Spleen (tissue), 11 donors: ENCODE measurements around the gene DYSF. TPM values are rescaled to one million over a fixed set of nuclear protein-coding genes. Genes with fewer than 3 reads are reported as not detected.

ENCODE experiments used
- DNase-seq: peaks from one replicate; pipeline ENCODE4 v3.0.0-alpha.2; 2020
- H3K27ac ChIP-seq, 8 donors: fragments of 200-600 bp; sonication (generic) in 7 of 8; 1 replicate in 4 of 8; 2 replicates in 4 of 8; pipeline versions ENCODE4 v1.5.0 to v1.8.0; 2016 to 2021; ENCODE audit warnings: inconsistent platforms in 4 of 8, mild to moderate bottlenecking in 4 of 8, moderate library complexity in 1 of 8
- H3K27me3 ChIP-seq, 7 donors: fragments of 200-600 bp; sonication (generic) in 6 of 7; replicated peaks in 1 of 7; 1 replicate in 4 of 7; 2 replicates in 3 of 7; pipeline versions ENCODE4 v1.5.0 to v1.8.0; 2016 to 2021; ENCODE audit warnings: inconsistent platforms in 3 of 7, mild to moderate bottlenecking in 1 of 7
- H3K36me3 ChIP-seq, 6 donors: fragments of 200-600 bp; sonication (generic) in 5 of 6; 1 replicate in 4 of 6; 2 replicates in 2 of 6; pipeline versions ENCODE4 v1.5.0 to v1.8.0; 2016 to 2021; ENCODE audit warnings: inconsistent platforms in 2 of 6
- H3K4me1 ChIP-seq, 6 donors: fragments of 200-600 bp; sonication (generic) in 5 of 6; 1 replicate in 3 of 6; 2 replicates in 3 of 6; pipeline versions ENCODE4 v1.5.0 to v1.8.0; 2016 to 2021; ENCODE audit warnings: inconsistent platforms in 3 of 6
- H3K4me3 ChIP-seq, 8 donors: fragments of 200-600 bp; sonication (generic) in 7 of 8; 1 replicate in 4 of 8; 2 replicates in 4 of 8; pipeline versions ENCODE4 v1.5.0 to v1.8.0; 2016 to 2021; ENCODE audit warnings: inconsistent platforms in 4 of 8, mild to moderate bottlenecking in 4 of 8, moderate library complexity in 2 of 8
- H3K9me3 ChIP-seq, 8 donors: fragments of 200-600 bp; sonication (generic) in 7 of 8; 1 replicate in 4 of 8; 2 replicates in 4 of 8; pipeline versions ENCODE4 v1.5.0 to v1.8.0; 2016 to 2021; ENCODE audit warnings: inconsistent platforms in 4 of 8
- POLR2A ChIP-seq, 3 donors: fragments of 450-650 bp; IDR thresholded peaks; one replicate each; pipeline ENCODE4 v1.5.1; 2017; ENCODE audit warnings: antibody characterized with exemption in 3 of 3, mild to moderate bottlenecking in 1 of 3
- POLR2AphosphoS5 ChIP-seq, 3 donors: sonication (generic); formaldehyde crosslinking; IDR thresholded peaks; one replicate each; pipeline ENCODE4 v1.5.1; 2017; ENCODE audit warnings: antibody characterized with exemption in 3 of 3
- WGBS, 5 donors: extraction: QIAGEN DNeasy Blood & Tissue Kit in 3 of 5; methylation state at CpG; one replicate each; pipeline versions ENCODE4 v1.1.5 to v1.1.7; 2013 to 2018; 5-methylcytosine and 5-hydroxymethylcytosine counted together
- intact Hi-C: fragments of 100-400 bp; cut with DNase I; formaldehyde crosslinking; loops from one replicate; pipeline ENCODE4 v1.15.0; 2023; ENCODE audit warnings: low total_unique reads
- polyA plus RNA-seq, 3 donors: library from polyadenylated mRNA; stranded (reverse); fragments of 200-250 nt; gene quantifications; one replicate each; pipeline ENCODE4 v1.2.1, GENCODE V29; 2013
- total RNA-seq, 7 donors: library from RNA; depleted of rRNA in 3 of 7; stranded (reverse); fragments of >200 nt in 3 of 7; fragmentation: NEBNext Ultra II Directional in 4 of 7; extraction: Animal tissue kit (Norgen Biotek cat#: 25700) in 4 of 7; gene quantifications; one replicate each; pipeline versions ENCODE4 v1.1.0 to v1.2.1, GENCODE V29; 2016 to 2021
- TF ChIP-seq, protein P1 (sequence below), 11 experiments: fragments of 200-600 bp in 7 of 11; fragments of 450-650 bp in 4 of 11; sonication (generic) in 4 of 11; IDR thresholded peaks in 8 of 11; conservative IDR thresholded peaks in 3 of 11; 1 replicate in 7 of 11; 2 replicates in 4 of 11; pipeline versions ENCODE4 v1.4.0 to v1.8.0; 2016 to 2021; ENCODE audit warnings: antibody characterized with exemption in 11 of 11, inconsistent platforms in 4 of 11, mild to moderate bottlenecking in 1 of 11
- donor health status: healthy with polysubstance abuse.
- donor health status: DM: no; HTN: no; CAD: no; lungs with moderate emphysema.
- donor health status: DM: no; HTN: no; CAD: no.
- donor health status: Bipolar disorder and iron deficiency.
- donor health status: healthy.
- donor health status: DM: no; HTN: no; CAD: no.
- donor health status: DM: yes; HTN: yes; CAD: no.

Gene DYSF
- total and polyA plus RNA-seq, 10 donors = 4.0 to 287 (median 124) TPM

DNA sequence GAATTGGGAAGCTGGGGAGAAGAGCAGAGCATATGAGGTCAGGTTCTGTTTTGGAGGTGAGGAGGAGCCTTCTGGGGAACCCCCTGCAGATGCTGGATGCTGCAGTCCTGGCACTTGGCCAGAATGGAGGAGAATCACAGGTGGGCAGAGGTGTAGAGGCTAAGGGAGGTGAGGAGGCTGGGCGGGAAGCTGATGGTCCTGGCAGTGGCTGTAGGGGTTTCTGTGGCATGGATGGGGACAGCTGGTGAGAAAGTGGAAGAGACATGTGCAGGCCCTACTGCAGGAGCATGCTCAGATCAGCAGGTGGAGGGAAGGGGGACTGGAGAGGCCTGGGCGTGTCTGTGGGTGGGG is 101.3 kb downstream of the DYSF start:
- intact Hi-C loops = no loop called here
- 81 to 92% (median 88%) methylated on average over 2 of the region's 2 CpGs for WGBS, 5 donors
- peaks cover 0 to 98% (median 22%) of the 10 kb centered on the region in 6 donors for H3K36me3 ChIP-seq

DNA sequence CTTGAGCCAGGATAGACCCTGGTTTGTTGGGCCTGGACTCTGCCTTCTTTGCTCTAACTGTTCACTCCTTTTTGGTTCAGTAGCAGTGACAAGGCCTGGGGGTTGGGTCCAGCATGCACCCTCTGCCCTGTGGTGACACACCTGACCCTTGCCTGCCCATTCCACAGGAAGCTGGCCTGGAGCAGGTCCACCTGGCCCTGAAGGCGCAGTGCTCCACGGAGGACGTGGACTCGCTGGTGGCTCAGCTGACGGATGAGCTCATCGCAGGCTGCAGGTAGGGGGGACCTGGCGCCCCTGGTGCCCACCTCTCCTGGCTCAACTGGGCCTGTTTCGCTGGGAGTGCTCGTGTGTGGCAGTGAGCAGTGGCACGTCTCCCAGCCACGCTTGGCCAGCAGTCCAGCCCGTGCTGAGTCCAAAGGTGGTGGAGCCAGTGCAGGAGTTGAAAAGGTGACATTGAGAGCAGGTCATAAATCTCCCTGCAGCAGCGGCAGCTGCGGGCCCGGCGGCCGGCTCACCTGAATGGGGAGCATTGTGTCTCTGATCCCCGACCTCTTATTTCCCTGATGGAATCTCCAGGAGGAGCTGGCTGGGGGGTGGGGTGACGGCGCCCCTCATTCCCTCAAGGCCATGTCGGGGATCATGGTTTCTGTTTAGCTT is 102.6 kb downstream of the DYSF start:
- no peaks in the 10 kb centered on the region for H3K9me3 ChIP-seq
- no peak overlapping the region for H3K27ac ChIP-seq
- intact Hi-C loops = no loop called here
- peak in 1 of 3 donors; percentile 29 for TF ChIP-seq POLR2AphosphoS5 (IDR thresholded peaks at IDR 0.05)
- TF ChIP-seq POLR2A (IDR thresholded peaks at IDR 0.05) = no peak
- peak; percentile 62 for DNase-seq
- no peaks in the 10 kb centered on the region for H3K27me3 ChIP-seq
- H3K4me3 ChIP-seq = no peak overlapping the region
- H3K4me1 ChIP-seq = peaks cover 0 to 10% (median 0%) of the 10 kb centered on the region in 6 donors
- peaks cover 0 to 100% (median 22%) of the 10 kb centered on the region in 6 donors for H3K36me3 ChIP-seq
- WGBS, 5 donors = 87 to 91% (median 89%) methylated on average over 18 to 21 of the region's 21 CpGs

More for the DNA sequence above, 101.3 kb downstream of the DYSF start:
- DNase-seq = peak; percentile 25
- no peak overlapping the region for H3K4me3 ChIP-seq
- H3K9me3 ChIP-seq = no peaks in the 10 kb centered on the region
- peaks cover 0 to 11% (median 0%) of the 10 kb centered on the region in 6 donors for H3K4me1 ChIP-seq
- no peak overlapping the region for H3K27ac ChIP-seq
- TF ChIP-seq, protein P1, sequence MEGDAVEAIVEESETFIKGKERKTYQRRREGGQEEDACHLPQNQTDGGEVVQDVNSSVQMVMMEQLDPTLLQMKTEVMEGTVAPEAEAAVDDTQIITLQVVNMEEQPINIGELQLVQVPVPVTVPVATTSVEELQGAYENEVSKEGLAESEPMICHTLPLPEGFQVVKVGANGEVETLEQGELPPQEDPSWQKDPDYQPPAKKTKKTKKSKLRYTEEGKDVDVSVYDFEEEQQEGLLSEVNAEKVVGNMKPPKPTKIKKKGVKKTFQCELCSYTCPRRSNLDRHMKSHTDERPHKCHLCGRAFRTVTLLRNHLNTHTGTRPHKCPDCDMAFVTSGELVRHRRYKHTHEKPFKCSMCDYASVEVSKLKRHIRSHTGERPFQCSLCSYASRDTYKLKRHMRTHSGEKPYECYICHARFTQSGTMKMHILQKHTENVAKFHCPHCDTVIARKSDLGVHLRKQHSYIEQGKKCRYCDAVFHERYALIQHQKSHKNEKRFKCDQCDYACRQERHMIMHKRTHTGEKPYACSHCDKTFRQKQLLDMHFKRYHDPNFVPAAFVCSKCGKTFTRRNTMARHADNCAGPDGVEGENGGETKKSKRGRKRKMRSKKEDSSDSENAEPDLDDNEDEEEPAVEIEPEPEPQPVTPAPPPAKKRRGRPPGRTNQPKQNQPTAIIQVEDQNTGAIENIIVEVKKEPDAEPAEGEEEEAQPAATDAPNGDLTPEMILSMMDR (IDR thresholded peaks at IDR 0.05 in 8 of 11, conservative IDR thresholded peaks at IDR 0.05 in 3 of 11) = no peak
- TF ChIP-seq POLR2AphosphoS5 (IDR thresholded peaks at IDR 0.05) (no peak), POLR2A (IDR thresholded peaks at IDR 0.05) (no peak)
- no peaks in the 10 kb centered on the region for H3K27me3 ChIP-seq

DNA sequence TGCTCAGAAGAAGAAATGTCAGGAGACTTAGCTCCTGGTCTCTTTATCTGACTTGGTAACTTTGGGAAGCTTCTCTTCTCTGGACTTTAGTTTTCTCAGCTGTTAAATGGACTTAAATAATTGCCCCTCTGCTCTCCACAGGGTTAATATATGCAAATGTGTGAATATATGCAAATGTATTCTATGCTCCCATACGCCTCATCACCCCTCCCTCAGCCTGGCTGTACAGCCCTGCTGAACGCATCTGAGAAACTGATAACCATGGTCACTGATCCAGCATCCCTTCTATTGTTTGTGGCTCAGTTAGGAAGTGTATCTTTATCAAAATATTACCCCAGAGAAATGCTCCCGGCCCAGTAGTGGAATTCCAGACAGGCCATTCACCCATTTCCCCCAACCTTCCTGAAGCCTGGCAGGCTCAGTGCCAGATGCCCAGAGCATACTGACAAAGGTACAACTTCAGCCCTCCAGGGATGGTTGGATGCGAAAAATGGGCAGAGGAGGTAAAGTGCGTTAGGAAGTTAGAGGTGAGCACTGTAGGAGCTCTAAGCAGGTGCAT is 103.4 kb downstream of the DYSF start:
- H3K36me3 ChIP-seq = peaks cover 0 to 100% (median 27%) of the 10 kb centered on the region in 6 donors
- intact Hi-C loops = no loop called here
- no peaks in the 10 kb centered on the region for H3K27me3 ChIP-seq
- no peaks in the 10 kb centered on the region for H3K9me3 ChIP-seq
- DNase-seq = no peak
- peaks cover 0 to 6% (median 0%) of the 10 kb centered on the region in 6 donors for H3K4me1 ChIP-seq
- TF ChIP-seq POLR2A (IDR thresholded peaks at IDR 0.05) (no peak), POLR2AphosphoS5 (IDR thresholded peaks at IDR 0.05) (no peak)
- TF ChIP-seq, protein P1 (IDR thresholded peaks at IDR 0.05 in 8 of 11, conservative IDR thresholded peaks at IDR 0.05 in 3 of 11) = no peak
- 77 to 89% (median 78%) methylated on average over 5 of the region's 5 CpGs for WGBS, 5 donors
- no peak overlapping the region for H3K4me3 ChIP-seq
- H3K27ac ChIP-seq = no peak overlapping the region

DNA sequence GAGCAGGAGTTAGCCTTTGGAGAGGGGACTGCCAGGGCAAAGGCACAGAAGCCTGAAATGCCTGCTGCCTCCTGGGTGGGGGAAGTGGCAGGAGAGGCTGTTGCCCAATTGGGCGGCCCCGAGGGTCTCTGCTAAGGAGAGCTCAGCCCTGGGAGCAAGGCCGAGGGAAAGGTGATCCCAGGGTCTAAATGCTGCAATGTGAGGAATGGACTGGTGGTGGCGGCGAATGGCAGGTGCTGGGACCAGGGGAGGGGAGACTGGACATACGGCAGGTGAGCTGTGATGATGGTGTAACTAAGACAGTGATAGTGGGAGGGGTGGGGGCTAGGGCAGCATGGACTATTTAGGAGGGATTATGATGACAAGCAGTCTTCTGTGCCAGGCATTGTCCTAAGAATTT is 104.0 kb downstream of the DYSF start:
- no peaks in the 10 kb centered on the region for H3K9me3 ChIP-seq
- no peak for TF ChIP-seq POLR2AphosphoS5 (IDR thresholded peaks at IDR 0.05)
- TF ChIP-seq, protein P1 (IDR thresholded peaks at IDR 0.05 in 8 of 11, conservative IDR thresholded peaks at IDR 0.05 in 3 of 11) = no peak
- TF ChIP-seq POLR2A (IDR thresholded peaks at IDR 0.05) = no peak
- peaks cover 0 to 100% (median 30%) of the 10 kb centered on the region in 6 donors for H3K36me3 ChIP-seq
- no peak overlapping the region for H3K27ac ChIP-seq
- H3K4me1 ChIP-seq = peaks cover 0 to 6% (median 0%) of the 10 kb centered on the region in 6 donors
- DNase-seq = peak; percentile 56
- 87 to 93% (median 89%) methylated on average over 6 of the region's 6 CpGs for WGBS, 5 donors
- no peaks in the 10 kb centered on the region for H3K27me3 ChIP-seq
- intact Hi-C loops = no loop called here
- no peak overlapping the region for H3K4me3 ChIP-seq
